HG02852 (cell line): Measurements from ENCODE around the gene GABBR2.
"Not testable (repeated sequence)": the region's sequence is repeated elsewhere in the genome, so short reads cannot be mapped to it uniquely, and the experiment has no call there.

Experiments used
- ATAC-seq: cut with Tn5 transposase; IDR thresholded peaks from one replicate; pipeline ENCODE4 v1.9.1; 2021; ENCODE audit warnings: mild to moderate bottlenecking, moderate library complexity; ENCODE audit not compliant: unreplicated experiment

The GABBR2 gene

GRCh38 chr9:98491828-98492227, 216.9 kb downstream of the GABBR2 start:
- no peak for ATAC-seq

GRCh38 chr9:98491231-98491651, 217.5 kb downstream of the GABBR2 start:
- peak; percentile 41 for ATAC-seq

GRCh38 chr9:98488571-98489312, 220.0 kb downstream of the GABBR2 start:
- ATAC-seq: no peak

GRCh38 chr9:98485706-98486105, 223.0 kb downstream of the GABBR2 start:
- no peak for ATAC-seq

GRCh38 chr9:98484162-98484561, 224.6 kb downstream of the GABBR2 start:
- no peak for ATAC-seq

- ATAC-seq: no peak
Measured at GRCh38 chr9:98482226-98482625, 226.5 kb downstream of the GABBR2 start.

- no peak for ATAC-seq
Measured at GRCh38 chr9:98481676-98482075, 227.1 kb downstream of the GABBR2 start.

GRCh38 chr9:98479967-98480847, 228.5 kb downstream of the GABBR2 start:
- no peak for ATAC-seq

GRCh38 chr9:98479449-98479848, 229.3 kb downstream of the GABBR2 start:
- ATAC-seq: no peak

- ATAC-seq: no peak
Measured at GRCh38 chr9:98477884-98478283, 230.9 kb downstream of the GABBR2 start.

- ATAC-seq: no peak
Measured at GRCh38 chr9:98472216-98472615, 236.5 kb downstream of the GABBR2 start.

- ATAC-seq: no peak
Measured at GRCh38 chr9:98471185-98471584, 237.6 kb downstream of the GABBR2 start.

- no peak for ATAC-seq
Measured at GRCh38 chr9:98468567-98469239, 240.0 kb downstream of the GABBR2 start.

GRCh38 chr9:98465799-98466198, 242.9 kb downstream of the GABBR2 start:
- ATAC-seq: no peak

- not testable (repeated sequence) for ATAC-seq
Measured at GRCh38 chr9:98464156-98464690, 244.5 kb downstream of the GABBR2 start.

- ATAC-seq: no peak
Measured at GRCh38 chr9:98462310-98462709, 246.4 kb downstream of the GABBR2 start.

GRCh38 chr9:98460704-98461103, 248.0 kb downstream of the GABBR2 start:
- no peak for ATAC-seq

- ATAC-seq: no peak
Measured at GRCh38 chr9:98457726-98458370, 250.9 kb downstream of the GABBR2 start.

GRCh38 chr9:98456156-98456613, 252.6 kb downstream of the GABBR2 start:
- no peak for ATAC-seq
